DND-41 (cell line): ENCODE measurements around the gene C3orf20.

ENCODE experiments used
- CTCF ChIP-seq: IDR thresholded peaks from 2 replicates; pipeline ENCODE4 v1.5.1; 2012; ENCODE audit warnings: borderline replicate concordance, low read length, moderate library complexity, mild to moderate bottlenecking; ENCODE audit not compliant: poor library complexity, severe bottlenecking; ENCODE audit errors: extremely low read depth
- EZH2 ChIP-seq: IDR thresholded peaks from 3 replicates; pipeline ENCODE4 v1.6.1; 2012; ENCODE audit warnings: borderline replicate concordance, low read depth, mild to moderate bottlenecking, moderate library complexity, low read length, inconsistent platforms; ENCODE audit not compliant: severe bottlenecking

GRCh38 chr3:14633819-14634424 lies 41.0 kb upstream of the C3orf20 start:
- peak; percentile 86 for TF ChIP-seq CTCF
- no peak for TF ChIP-seq EZH2
